ENCODE data around the gene ABHD4.
"Not testable (repeated sequence)": the region's sequence is repeated elsewhere in the genome, so short reads cannot be mapped to it uniquely, and the experiment has no call there.

ABHD4 gene

GRCh38 chr14:22589096-22589839 lies 8.8 kb upstream of the ABHD4 start, which contains the start of gene DAD1:
Gene DAD1 (minus strand): TSS chr14:22589224. CDS start chr14:22589157, 67 bp downstream.
- peak; percentile 100 for DNase-seq (ENCODE audit: low read depth)

GRCh38 chr14:22593189-22593588 lies 4.9 kb upstream of the ABHD4 start:
- no peak for DNase-seq (ENCODE audit: low read depth)

GRCh38 chr14:22593601-22594000 lies 4.5 kb upstream of the ABHD4 start:
- DNase-seq (ENCODE audit: low read depth) = no peak

GRCh38 chr14:22594156-22594716 lies 3.9 kb upstream of the ABHD4 start:
- DNase-seq (ENCODE audit: low read depth) = no peak

- DNase-seq (ENCODE audit: low read depth) = no peak
Measured at GRCh38 chr14:22596354-22596879, 1.7 kb upstream of the ABHD4 start.

GRCh38 chr14:22597265-22597664 lies 835 bp upstream of the ABHD4 start:
- no peak for DNase-seq (ENCODE audit: low read depth)

GRCh38 chr14:22597771-22598098 lies 365 bp upstream of the ABHD4 start:
- DNase-seq (ENCODE audit: low read depth) = no peak

- DNase-seq (ENCODE audit: low read depth) = peak; percentile 37
Measured at GRCh38 chr14:22598896-22599244, 770 bp downstream of the ABHD4 start.

- DNase-seq (ENCODE audit: low read depth) = no peak
Measured at GRCh38 chr14:22599349-22599748, 1.2 kb downstream of the ABHD4 start.

- DNase-seq (ENCODE audit: low read depth) = no peak
Measured at GRCh38 chr14:22600027-22600426, 1.9 kb downstream of the ABHD4 start.

- no peak for DNase-seq (ENCODE audit: low read depth)
Measured at GRCh38 chr14:22601456-22601855, 3.4 kb downstream of the ABHD4 start.

GRCh38 chr14:22601996-22602395 lies 3.9 kb downstream of the ABHD4 start:
- DNase-seq (ENCODE audit: low read depth) = no peak

- DNase-seq (ENCODE audit: low read depth) = no peak
Measured at GRCh38 chr14:22602862-22603261, 4.8 kb downstream of the ABHD4 start.

- no peak for DNase-seq (ENCODE audit: low read depth)
Measured at GRCh38 chr14:22606380-22606779, 8.3 kb downstream of the ABHD4 start.

GRCh38 chr14:22607291-22607690 lies 9.2 kb downstream of the ABHD4 start:
- DNase-seq (ENCODE audit: low read depth) = no peak

GRCh38 chr14:22610931-22611330 lies 12.8 kb downstream of the ABHD4 start:
- no peak for DNase-seq (ENCODE audit: low read depth)

GRCh38 chr14:22613106-22613695 lies 15.1 kb downstream of the ABHD4 start:
- no peak for DNase-seq (ENCODE audit: low read depth)

GRCh38 chr14:22613736-22614239 lies 15.7 kb downstream of the ABHD4 start:
- DNase-seq (ENCODE audit: low read depth) = no peak

GRCh38 chr14:22614240-22614799 lies 16.2 kb downstream of the ABHD4 start:
- DNase-seq (ENCODE audit: low read depth) = peak; percentile 14

GRCh38 chr14:22615765-22616164 lies 17.7 kb downstream of the ABHD4 start:
- not testable (repeated sequence) for DNase-seq (ENCODE audit: low read depth)

GRCh38 chr14:22622255-22622654 lies 24.2 kb downstream of the ABHD4 start:
- DNase-seq (ENCODE audit: low read depth) = peak; percentile 33

GRCh38 chr14:22623047-22623446 lies 24.9 kb downstream of the ABHD4 start:
- DNase-seq (ENCODE audit: low read depth) = no peak

- no peak for DNase-seq (ENCODE audit: low read depth)
Measured at GRCh38 chr14:22626590-22626989, 28.5 kb downstream of the ABHD4 start.
